HepG2 (cell line): ENCODE results near the gene MLX. TPM values are rescaled to one million over a fixed set of nuclear protein-coding genes. Genes with fewer than 3 reads are reported as not detected.

Experiments
- AGO1 ChIP-seq: fragments of 200-400 bp; formaldehyde crosslinking; IDR thresholded peaks from 2 replicates; pipeline ENCODE4 v1.6.1; 2017; ENCODE audit warnings: mild to moderate bottlenecking, low read depth, low read length, moderate library complexity; ENCODE audit not compliant: poor library complexity, severe bottlenecking
- CSRNP1 ChIP-seq: sonication (generic); formaldehyde crosslinking; IDR thresholded peaks from 2 replicates; pipeline ENCODE4 v1.8.1; 2023; ENCODE audit warnings: mild to moderate bottlenecking, missing genetic modification reagents
- DNMT1 ChIP-seq: sonication (generic); formaldehyde crosslinking; IDR thresholded peaks from 2 replicates; pipeline ENCODE4 v1.5.1; 2020; ENCODE audit warnings: mild to moderate bottlenecking, missing genetic modification reagents
- ETV6 ChIP-seq: sonication (generic); formaldehyde crosslinking; conservative IDR thresholded peaks from 2 replicates; pipeline ENCODE4 v1.4.0; 2020; ENCODE audit warnings: missing genetic modification reagents
- GZF1 ChIP-seq: sonication (generic); formaldehyde crosslinking; IDR thresholded peaks from 2 replicates; pipeline ENCODE4 v1.5.1; 2020; ENCODE audit warnings: mild to moderate bottlenecking, missing genetic modification reagents
- HNF4G ChIP-seq, 2 experiments: sonication (generic) in 1 of 2; formaldehyde crosslinking in 1 of 2; IDR thresholded peaks; 2 replicates each; pipeline versions ENCODE4 v1.4.0 to v1.6.1; 2011 to 2020; ENCODE audit warnings: borderline replicate concordance in 2 of 2, low read depth in 2 of 2, mild to moderate bottlenecking in 2 of 2, low read length in 1 of 2, missing genetic modification reagents in 1 of 2, moderate library complexity in 1 of 2
- HOXA7 ChIP-seq: sonication (generic); formaldehyde crosslinking; IDR thresholded peaks from 2 replicates; pipeline ENCODE4 v1.8.1; 2022; ENCODE audit warnings: mild to moderate bottlenecking, missing genetic modification reagents, moderate library complexity
- RARA ChIP-seq: IDR thresholded peaks from 2 replicates; pipeline ENCODE4 v1.6.1; 2016; ENCODE audit warnings: missing genetic modification reagents, missing compliant biosample characterization
- SP5 ChIP-seq: IDR thresholded peaks from 2 replicates; pipeline ENCODE4 v1.6.1; 2016; ENCODE audit warnings: low read depth, borderline replicate concordance
- TFAP4 ChIP-seq: sonication (generic); IDR thresholded peaks from 2 replicates; pipeline ENCODE4 v1.6.1; 2016; ENCODE audit warnings: low read depth, borderline replicate concordance
- TRAFD1 ChIP-seq: sonication (generic); formaldehyde crosslinking; IDR thresholded peaks from 2 replicates; pipeline ENCODE4 v1.5.1; 2020; ENCODE audit warnings: missing genetic modification reagents, mild to moderate bottlenecking, borderline replicate concordance
- TRIM24 ChIP-seq: sonication (generic); formaldehyde crosslinking; IDR thresholded peaks from 2 replicates; pipeline ENCODE4 v1.8.0; 2022; ENCODE audit warnings: mild to moderate bottlenecking, missing genetic modification reagents
- ZBTB8A ChIP-seq: sonication (generic); formaldehyde crosslinking; IDR thresholded peaks from 2 replicates; pipeline ENCODE4 v1.4.0; 2020; ENCODE audit warnings: mild to moderate bottlenecking, low read depth, missing genetic modification reagents, borderline replicate concordance
- ZNF142 ChIP-seq: sonication (generic); formaldehyde crosslinking; IDR thresholded peaks from 2 replicates; pipeline ENCODE4 v1.4.0; 2020; ENCODE audit warnings: missing genetic modification reagents
- ZNF530 ChIP-seq: sonication (generic); formaldehyde crosslinking; IDR thresholded peaks from 2 replicates; pipeline ENCODE4 v1.5.0; 2020; ENCODE audit warnings: low read depth, mild to moderate bottlenecking, missing genetic modification reagents
- ZNF790 ChIP-seq: sonication (generic); formaldehyde crosslinking; IDR thresholded peaks from 2 replicates; pipeline ENCODE4 v1.8.0; 2022; ENCODE audit warnings: missing genetic modification reagents, mild to moderate bottlenecking, borderline replicate concordance
- ZSCAN22 ChIP-seq: sonication (generic); formaldehyde crosslinking; IDR thresholded peaks from 2 replicates; pipeline ENCODE4 v1.4.0; 2020; ENCODE audit warnings: mild to moderate bottlenecking, missing genetic modification reagents
- ZSCAN25 ChIP-seq: sonication (generic); formaldehyde crosslinking; IDR thresholded peaks from 2 replicates; pipeline ENCODE4 v1.8.0; 2022; ENCODE audit warnings: mild to moderate bottlenecking, missing genetic modification reagents
- polyA plus RNA-seq, 8 experiments: library from polyadenylated mRNA; depleted of rRNA in 3 of 8; stranded (reverse) in 7 of 8; unstranded in 1 of 8; fragments of >200 nt; fragmentation: Illumina TruSeq in 4 of 8; extraction: Trizol in 4 of 8; gene quantifications; 2 replicates each; pipeline versions ENCODE4 v1.2.1 to v1.2.3, GENCODE V29; 2011 to 2016; ENCODE audit warnings: low read depth in 4 of 8, missing spikeins in 1 of 8, mixed read lengths in 1 of 8; ENCODE audit not compliant: insufficient read depth in 1 of 8
- total RNA-seq, 5 experiments: library from RNA; depleted of rRNA; stranded (reverse); fragments of >200 nt; fragmentation: Illumina TruSeq; extraction: Trizol; gene quantifications; 2 replicates each; pipeline ENCODE4 v1.2.3, GENCODE V29; 2016; ENCODE audit warnings: low read depth in 1 of 5

MLX gene
- total and polyA plus RNA-seq, 2 of the 13 experiments (the other 11 are each of a cell fraction or from before 2014, with no cell fraction given), result 38.9 to 74.4 TPM

GRCh38 chr17:42541041-42541833 is 25.7 kb upstream of the MLX start (continued):
- TF ChIP-seq TRAFD1 (CRISPR knock-in tag), result no peak
- no peak for TF ChIP-seq DNMT1 (CRISPR knock-in tag)
- 0 out of 2 replicates have a peak, but pooled peaks have one; percentile 71 for TF ChIP-seq GZF1 (CRISPR knock-in tag)
- TF ChIP-seq TRIM24, result no peak
- peak; percentile 58; the same call in 1 of the 2 replicates for TF ChIP-seq ETV6 (CRISPR knock-in tag)
- peak; percentile 67; the same call in 1 of the 2 replicates for TF ChIP-seq ZNF790 (CRISPR knock-in tag)
- TF ChIP-seq ZNF142 (CRISPR knock-in tag), result peak; percentile 28; the same call in 1 of the 2 replicates
- TF ChIP-seq HOXA7 (CRISPR knock-in tag), result no peak
- TF ChIP-seq ZBTB8A, result no peak
- TF ChIP-seq ZNF530 (CRISPR knock-in tag), result no peak
- TF ChIP-seq RARA (CRISPR knock-in tag), result peak; percentile 94
- peak; percentile 72; the same call in 1 of the 2 replicates for TF ChIP-seq ZSCAN25 (CRISPR knock-in tag)
- TF ChIP-seq HNF4G (IDR thresholded peaks at IDR 0.05; ENCODE audit: borderline replicate concordance, low read depth, low read length), result peak; percentile 65
- peak; percentile 81; the same call in 1 of the 2 replicates for TF ChIP-seq HNF4G (CRISPR knock-in tag; IDR thresholded peaks at IDR 0.05; ENCODE audit: borderline replicate concordance, low read depth)
- TF ChIP-seq CSRNP1 (CRISPR knock-in tag), result no peak
- TF ChIP-seq AGO1, result no peak
- no peak; the same call in 1 of the 2 replicates for TF ChIP-seq TFAP4
- TF ChIP-seq ZSCAN22 (CRISPR knock-in tag), result no peak
- TF ChIP-seq SP5, result peak; percentile 33; the same call in 1 of the 2 replicates
